MCF 10A (cell line): ENCODE measurements around the gene TMEFF1. TPM values are rescaled to one million over a fixed set of nuclear protein-coding genes. Genes with fewer than 3 reads are reported as not detected.

Experiments used
- BruUV-seq: library from RNA; stranded (reverse); fragments of 400-500 nt; replicated peaks from 2 replicates; lab custom pipeline; 2021; lab: Mats Ljungman, UMichigan
- CTCF ChIA-PET: fragments of 300-600 bp; sonication (Branson Sonifier 250); formaldehyde crosslinking; extraction: SDS; loops from one replicate; lab custom pipeline; 2021; ENCODE audit warnings: antibody characterized with exemption, inconsistent platforms; lab: Yijun Ruan, JAX
- POLR2A ChIA-PET: fragments of 300-600, 350-650 bp; sonication (Branson Sonifier 250); formaldehyde crosslinking; extraction: SDS; loops from one replicate; lab custom pipeline; 2020; ENCODE audit warnings: antibody characterized with exemption, inconsistent platforms; lab: Yijun Ruan, JAX
- DNase-seq: peaks from one replicate; pipeline ENCODE4 v3.0.0-alpha.2; 2018; ENCODE audit not compliant: unreplicated experiment
- H3K27ac Mint-ChIP-seq: one replicate; pipeline ENCODE4 v1.8.0; 2022; ENCODE audit warnings: mild to moderate bottlenecking, low read depth, mixed read lengths; ENCODE audit not compliant: unreplicated experiment
- H3K27me3 Mint-ChIP-seq: one replicate; pipeline ENCODE4 v1.8.0; 2022; ENCODE audit warnings: mixed read lengths; ENCODE audit not compliant: insufficient read depth, unreplicated experiment
- H3K36me3 Mint-ChIP-seq: one replicate; pipeline ENCODE4 v1.8.0; 2022; ENCODE audit warnings: mild to moderate bottlenecking, moderate library complexity, mixed read lengths; ENCODE audit not compliant: insufficient read depth, unreplicated experiment
- H3K4me1 Mint-ChIP-seq: one replicate; pipeline ENCODE4 v1.8.0; 2022; ENCODE audit warnings: mixed read lengths; ENCODE audit not compliant: insufficient read depth, unreplicated experiment
- H3K4me3 Mint-ChIP-seq: one replicate; pipeline ENCODE4 v1.8.0; 2022; ENCODE audit warnings: mild to moderate bottlenecking, moderate library complexity, mixed read lengths; ENCODE audit not compliant: unreplicated experiment
- H3K9me3 Mint-ChIP-seq: one replicate; pipeline ENCODE4 v1.8.0; 2022; ENCODE audit warnings: mixed read lengths; ENCODE audit not compliant: unreplicated experiment
- CTCF ChIP-seq: fragments of 200-600 bp; IDR thresholded peaks from one replicate; pipeline ENCODE4 v1.8.0; 2022; ENCODE audit warnings: antibody characterized with exemption, mild to moderate bottlenecking; ENCODE audit not compliant: unreplicated experiment
- intact Hi-C: fragments of 100-400 bp; cut with micrococcal nuclease; formaldehyde crosslinking; loops from 2 replicates; pipeline ENCODE4 v1.14.1; 2022
- total RNA-seq: library from RNA; stranded (reverse); gene quantifications from 2 replicates; pipeline ENCODE4 v1.2.3, GENCODE V29; 2022

TMEFF1 gene
- total RNA-seq, 1 experiment from 2014 or later, result 0.28 TPM

GRCh38 chr9:100477241-100477640 is 4.3 kb downstream of the TMEFF1 start:
- intact Hi-C loops, result no loop called here
- Mint-ChIP-seq H3K27ac (no peak overlapping the region), H3K27me3 (no peaks in the 10 kb centered on the region), H3K9me3 (no peaks in the 10 kb centered on the region), H3K36me3 (no peaks in the 10 kb centered on the region), H3K4me3 (no peak overlapping the region), H3K4me1 (no peaks in the 10 kb centered on the region)
- POLR2A ChIA-PET, result no interaction called here
- no peak for DNase-seq
- CTCF ChIA-PET, result interaction anchor here (1.0 to 1.6 kb wide), 3 partner anchors 39 to 642 kb away, joined by 3 to 12 read pairs (median 4); no protein-coding TSS in a partner anchor
- no TSS peak for BruUV-seq
- no peak for TF ChIP-seq CTCF

GRCh38 chr9:100478192-100478591 is 5.2 kb downstream of the TMEFF1 start:
- POLR2A ChIA-PET, result no interaction called here
- intact Hi-C loops, result no loop called here
- H3K27me3 Mint-ChIP-seq, result no peaks in the 10 kb centered on the region
- no peak for DNase-seq
- H3K27ac Mint-ChIP-seq, result no peak overlapping the region
- BruUV-seq, result no TSS peak
- TF ChIP-seq CTCF, result no peak
- H3K4me3 Mint-ChIP-seq, result no peak overlapping the region
- no peaks in the 10 kb centered on the region for H3K36me3 Mint-ChIP-seq
- no peaks in the 10 kb centered on the region for H3K9me3 Mint-ChIP-seq
- no peaks in the 10 kb centered on the region for H3K4me1 Mint-ChIP-seq
- CTCF ChIA-PET, result interaction anchor here (0.6 to 1.6 kb wide), 6 partner anchors 33 to 156 kb away, joined by 3 to 12 read pairs (median 4); no protein-coding TSS in a partner anchor

- Mint-ChIP-seq H3K4me1 (no peaks in the 10 kb centered on the region), H3K4me3 (no peak overlapping the region), H3K9me3 (no peaks in the 10 kb centered on the region), H3K27me3 (no peaks in the 10 kb centered on the region), H3K27ac (no peak overlapping the region), H3K36me3 (no peaks in the 10 kb centered on the region)
- BruUV-seq, result no TSS peak
- CTCF ChIA-PET, result no interaction called here
- DNase-seq, result no peak
- TF ChIP-seq CTCF, result no peak
- POLR2A ChIA-PET, result no interaction called here
- intact Hi-C loops, result no loop called here
Observed at GRCh38 chr9:100479820-100480219, 6.9 kb downstream of the TMEFF1 start.

- no peaks in the 10 kb centered on the region for H3K36me3 Mint-ChIP-seq
- H3K9me3 Mint-ChIP-seq, result no peaks in the 10 kb centered on the region
- no peak for TF ChIP-seq CTCF
- H3K4me3 Mint-ChIP-seq, result no peak overlapping the region
- H3K27me3 Mint-ChIP-seq, result no peaks in the 10 kb centered on the region
- BruUV-seq, result no TSS peak
- H3K4me1 Mint-ChIP-seq, result no peaks in the 10 kb centered on the region
- no peak overlapping the region for H3K27ac Mint-ChIP-seq
- intact Hi-C loops, result no loop called here
- ChIA-PET CTCF (no interaction called here), POLR2A (no interaction called here)
- DNase-seq, result no peak
Observed at GRCh38 chr9:100485196-100485595, 12.2 kb downstream of the TMEFF1 start.
